DOHH2 (cell line): ENCODE results near the gene CEBPE.

ENCODE experiments used
- H3F3A ChIP-seq: fragments of 200-600 bp; sonication (generic), shearing (Covaris generic); 2 replicates; pipeline ENCODE4 v1.6.0; 2016; ENCODE audit warnings: antibody characterized with exemption, mild to moderate bottlenecking; ENCODE audit not compliant: control insufficient read depth, insufficient read depth
- H3K27ac ChIP-seq: fragments of 200-600 bp; sonication (generic); 2 replicates; pipeline ENCODE4 v1.5.1; 2014; ENCODE audit warnings: low read depth, mild to moderate bottlenecking, low read length, moderate library complexity
- H3K27me3 ChIP-seq: fragments of 200-600 bp; sonication (generic); 2 replicates; pipeline ENCODE4 v1.6.1; 2014; ENCODE audit warnings: mild to moderate bottlenecking, low read length, mixed read lengths; ENCODE audit not compliant: control insufficient read depth
- H3K36me3 ChIP-seq: fragments of 200-600 bp; sonication (generic); 2 replicates; pipeline ENCODE4 v1.6.1; 2014; ENCODE audit warnings: mild to moderate bottlenecking, low read length, moderate library complexity, mixed read lengths; ENCODE audit not compliant: control insufficient read depth
- H3K4me1 ChIP-seq: fragments of 200-600 bp; sonication (generic); 2 replicates; pipeline ENCODE4 v1.6.1; 2014; ENCODE audit warnings: mild to moderate bottlenecking, low read length, mixed read lengths; ENCODE audit not compliant: control insufficient read depth
- H3K4me2 ChIP-seq: fragments of 200-600 bp; sonication (generic); 2 replicates; pipeline ENCODE4 v1.6.0; 2014; ENCODE audit warnings: mild to moderate bottlenecking, low read length, moderate library complexity
- H3K4me3 ChIP-seq: fragments of 200-600 bp; sonication (generic); 2 replicates; pipeline ENCODE4 v1.5.1; 2014; ENCODE audit warnings: mild to moderate bottlenecking, low read length, mixed read lengths
- H3K79me2 ChIP-seq: fragments of 200-600 bp; sonication (generic); 2 replicates; pipeline ENCODE4 v1.6.1; 2014; ENCODE audit warnings: mild to moderate bottlenecking, low read length, mixed read lengths; ENCODE audit not compliant: control insufficient read depth
- H3K9me2 ChIP-seq: fragments of 200-600 bp; sonication (generic); replicated peaks from 2 replicates; pipeline ENCODE4 v1.6.1; 2014; ENCODE audit warnings: mild to moderate bottlenecking, low read length, mixed read lengths; ENCODE audit not compliant: control insufficient read depth
- H3K9me3 ChIP-seq: fragments of 200-600 bp; sonication (generic); 2 replicates; pipeline ENCODE4 v1.6.1; 2014; ENCODE audit warnings: antibody characterized with exemption, low read length, mixed read lengths; ENCODE audit not compliant: control insufficient read depth, insufficient read depth
- H4K20me1 ChIP-seq: fragments of 200-600 bp; sonication (generic); 2 replicates; pipeline ENCODE4 v1.6.0; 2014; ENCODE audit warnings: low read depth, mild to moderate bottlenecking, antibody characterized with exemption, low read length, moderate library complexity; ENCODE audit not compliant: control insufficient read depth, insufficient read depth
- EZH2phosphoT487 ChIP-seq: fragments of 200-600 bp; sonication (generic); IDR thresholded peaks from 2 replicates; pipeline ENCODE4 v1.6.1; 2017; ENCODE audit warnings: borderline replicate concordance, mild to moderate bottlenecking, antibody characterized with exemption, low read length, moderate library complexity, mixed read lengths
- TF ChIP-seq, protein P1 (sequence below): fragments of 200-600 bp; sonication (generic); IDR thresholded peaks from one replicate; pipeline ENCODE4 v1.5.1; 2014; ENCODE audit warnings: antibody characterized with exemption, mild to moderate bottlenecking, low read depth, low read length; ENCODE audit not compliant: poor library complexity, severe bottlenecking

CEBPE gene

DNA sequence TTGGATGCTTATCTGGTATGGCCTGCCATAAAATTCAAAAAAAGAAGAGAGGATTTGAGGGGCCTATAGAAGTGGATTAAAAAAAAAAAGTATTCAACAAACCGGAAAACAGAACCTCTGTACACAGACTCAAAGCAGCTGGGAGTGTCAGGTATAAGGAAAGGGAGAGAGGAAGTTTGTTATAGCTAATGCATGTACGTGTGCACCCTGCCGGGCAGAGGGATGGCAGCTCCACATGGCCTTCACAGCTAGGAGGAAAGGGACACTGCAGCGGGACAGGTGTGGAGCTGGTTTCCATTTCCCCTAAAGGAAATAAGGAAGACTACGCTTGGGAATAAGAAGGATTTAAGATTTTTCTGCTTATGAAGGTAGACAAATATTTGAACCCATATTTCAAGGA is 43.0 kb upstream of the CEBPE start:
- H3K27me3 ChIP-seq, result peaks cover 2% of the 10 kb centered on the region; the same call in 1 of the 2 replicates
- H3K4me3 ChIP-seq, result no peak overlapping the region
- H3K27ac ChIP-seq, result no peak overlapping the region
- H4K20me1 ChIP-seq, result no peaks in the 10 kb centered on the region
- no peaks in the 10 kb centered on the region for H3K9me3 ChIP-seq
- H3K79me2 ChIP-seq, result no peaks in the 10 kb centered on the region
- no peaks in the 10 kb centered on the region for H3K9me2 ChIP-seq
- TF ChIP-seq, protein P1, sequence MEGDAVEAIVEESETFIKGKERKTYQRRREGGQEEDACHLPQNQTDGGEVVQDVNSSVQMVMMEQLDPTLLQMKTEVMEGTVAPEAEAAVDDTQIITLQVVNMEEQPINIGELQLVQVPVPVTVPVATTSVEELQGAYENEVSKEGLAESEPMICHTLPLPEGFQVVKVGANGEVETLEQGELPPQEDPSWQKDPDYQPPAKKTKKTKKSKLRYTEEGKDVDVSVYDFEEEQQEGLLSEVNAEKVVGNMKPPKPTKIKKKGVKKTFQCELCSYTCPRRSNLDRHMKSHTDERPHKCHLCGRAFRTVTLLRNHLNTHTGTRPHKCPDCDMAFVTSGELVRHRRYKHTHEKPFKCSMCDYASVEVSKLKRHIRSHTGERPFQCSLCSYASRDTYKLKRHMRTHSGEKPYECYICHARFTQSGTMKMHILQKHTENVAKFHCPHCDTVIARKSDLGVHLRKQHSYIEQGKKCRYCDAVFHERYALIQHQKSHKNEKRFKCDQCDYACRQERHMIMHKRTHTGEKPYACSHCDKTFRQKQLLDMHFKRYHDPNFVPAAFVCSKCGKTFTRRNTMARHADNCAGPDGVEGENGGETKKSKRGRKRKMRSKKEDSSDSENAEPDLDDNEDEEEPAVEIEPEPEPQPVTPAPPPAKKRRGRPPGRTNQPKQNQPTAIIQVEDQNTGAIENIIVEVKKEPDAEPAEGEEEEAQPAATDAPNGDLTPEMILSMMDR, result no peak
- TF ChIP-seq EZH2phosphoT487, result no peak
- no peak overlapping the region for H3K4me2 ChIP-seq
- no peaks in the 10 kb centered on the region for H3K4me1 ChIP-seq
- no peaks in the 10 kb centered on the region for H3K36me3 ChIP-seq
- H3F3A ChIP-seq, result no peaks in the 10 kb centered on the region

DNA sequence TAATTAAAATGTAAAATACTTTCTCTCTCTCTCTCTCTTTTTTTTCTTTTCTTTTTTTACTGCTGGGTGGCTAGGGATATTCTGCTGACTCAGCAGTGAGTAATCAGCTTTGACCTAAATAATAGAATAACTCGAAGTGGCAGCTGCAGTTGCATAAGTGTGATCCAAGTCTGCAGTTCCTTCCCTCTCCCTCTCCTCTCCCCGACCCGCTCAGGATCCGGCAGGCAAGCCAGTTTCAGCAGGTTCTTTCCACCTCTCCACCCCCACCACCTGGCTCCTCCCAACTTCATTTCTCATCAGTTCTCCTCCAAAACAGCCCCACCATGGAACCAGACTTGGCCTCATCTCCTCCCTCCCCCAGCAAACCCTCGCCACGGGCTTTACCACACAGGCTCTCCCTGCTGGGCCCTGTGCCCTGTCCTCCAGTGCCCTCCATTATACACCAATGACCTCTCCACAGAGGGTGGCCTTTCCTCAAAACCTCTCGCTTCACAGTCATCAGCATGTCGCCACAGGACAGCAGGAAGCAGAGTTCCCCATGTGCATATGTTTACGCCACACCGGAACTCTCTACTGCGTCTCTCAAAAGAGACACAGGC is 42.0 kb upstream of the CEBPE start:
- Histone ChIP-seq H3K4me2 (no peak overlapping the region), H3K27ac (no peak overlapping the region), H3K9me3 (no peaks in the 10 kb centered on the region), H3F3A (no peaks in the 10 kb centered on the region), H3K36me3 (no peaks in the 10 kb centered on the region), H3K4me1 (no peaks in the 10 kb centered on the region), H3K9me2 (no peaks in the 10 kb centered on the region), H3K27me3 (peaks cover 2% of the 10 kb centered on the region; the same call in 1 of the 2 replicates), H3K79me2 (no peaks in the 10 kb centered on the region), H4K20me1 (no peaks in the 10 kb centered on the region), H3K4me3 (no peak overlapping the region)
- TF ChIP-seq, protein P1, result no peak
- no peak for TF ChIP-seq EZH2phosphoT487

DNA sequence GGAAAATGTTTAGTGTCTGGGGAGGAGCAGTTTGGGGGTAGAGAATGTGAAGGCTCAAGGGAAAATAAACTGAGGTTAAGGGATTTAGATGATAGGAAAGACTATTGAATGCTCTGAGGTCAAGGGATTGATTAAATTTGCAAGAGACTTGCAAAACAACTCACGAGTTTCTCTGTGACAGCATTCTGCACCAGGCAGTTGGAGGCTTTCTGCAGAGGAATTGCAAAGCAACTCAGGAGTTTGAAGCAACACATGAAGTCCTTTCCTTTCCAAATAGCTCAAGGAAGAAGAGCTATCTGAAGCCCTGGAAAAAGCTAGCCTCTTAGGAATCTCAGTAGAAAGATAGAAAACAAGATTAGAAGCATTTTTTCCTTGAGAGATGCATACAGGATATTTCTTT is 40.5 kb upstream of the CEBPE start:
- no peaks in the 10 kb centered on the region for H3K79me2 ChIP-seq
- H3K27ac ChIP-seq, result no peak overlapping the region
- TF ChIP-seq EZH2phosphoT487, result no peak
- TF ChIP-seq, protein P1, result no peak

More for the DNA sequence above, 40.5 kb upstream of the CEBPE start:
- Histone ChIP-seq H4K20me1 (no peaks in the 10 kb centered on the region), H3K4me2 (no peak overlapping the region), H3F3A (no peaks in the 10 kb centered on the region), H3K9me2 (no peaks in the 10 kb centered on the region), H3K4me1 (no peaks in the 10 kb centered on the region), H3K9me3 (no peaks in the 10 kb centered on the region), H3K27me3 (peaks cover 2% of the 10 kb centered on the region; the same call in 1 of the 2 replicates), H3K36me3 (no peaks in the 10 kb centered on the region), H3K4me3 (no peak overlapping the region)
